CD4-positive, CD25-positive, alpha-beta regulatory T cell (primary cell): ENCODE measurements around the gene MFSD11. TPM values are rescaled to one million over a fixed set of nuclear protein-coding genes. Genes with fewer than 3 reads are reported as not detected.
"Not testable (repeated sequence)": the region's sequence is repeated elsewhere in the genome, so short reads cannot be mapped to it uniquely, and the experiment has no call there.

Experiments used
- ATAC-seq, 2 donors: fragments of 150-1000 bp; cut with Tn5 transposase; one replicate each; pipeline ENCODE4 v1.10.0; 2021; ENCODE audit warnings: low read depth in 2 of 2, moderate number of reproducible peaks in 2 of 2, moderate library complexity in 1 of 2
- DNase-seq, 3 donors: peaks; one replicate each; pipeline versions ENCODE4 v3.0.0 to v3.0.0-alpha.2; 2012 to 2022; ENCODE audit warnings: mixed read lengths in 1 of 3
- H3K27ac ChIP-seq: one replicate; pipeline ENCODE4 v1.7.0; 2013; ENCODE audit warnings: mild to moderate bottlenecking, low read length; ENCODE audit not compliant: insufficient read depth, poor library complexity, severe bottlenecking
- H3K27me3 ChIP-seq: one replicate; pipeline ENCODE4 v1.7.0; 2013; ENCODE audit warnings: low read length; ENCODE audit not compliant: control insufficient read depth, insufficient read depth
- H3K36me3 ChIP-seq: one replicate; pipeline ENCODE4 v1.7.0; 2013; ENCODE audit warnings: mild to moderate bottlenecking, low read length, moderate library complexity; ENCODE audit not compliant: control insufficient read depth, insufficient read depth
- H3K4me1 ChIP-seq: 2 replicates; pipeline ENCODE4 v1.7.0; 2013; ENCODE audit warnings: mild to moderate bottlenecking, low read length; ENCODE audit not compliant: insufficient read depth, control insufficient read depth, poor library complexity, severe bottlenecking
- H3K4me3 ChIP-seq: one replicate; pipeline ENCODE4 v1.7.0; 2013; ENCODE audit warnings: low read depth, mild to moderate bottlenecking, low read length, moderate library complexity
- H3K9me3 ChIP-seq, 2 experiments: 1 replicate in 1 of 2; 2 replicates in 1 of 2; pipeline ENCODE4 v1.7.0; 2013; ENCODE audit warnings: low read length in 2 of 2, mild to moderate bottlenecking in 1 of 2, moderate library complexity in 1 of 2; ENCODE audit not compliant: control insufficient read depth in 2 of 2
- H3K27ac Mint-ChIP-seq, 3 donors: one replicate each; pipeline ENCODE4 v1.8.0; 2020 to 2022; ENCODE audit warnings: mild to moderate bottlenecking in 3 of 3, mixed read lengths in 3 of 3, moderate library complexity in 2 of 3
- H3K27me3 Mint-ChIP-seq: one replicate; pipeline ENCODE4 v1.8.0; 2022; ENCODE audit warnings: mild to moderate bottlenecking, mixed read lengths
- H3K36me3 Mint-ChIP-seq: one replicate; pipeline ENCODE4 v1.8.0; 2020; ENCODE audit warnings: mixed read lengths
- H3K4me1 Mint-ChIP-seq, 4 donors: one replicate each; pipeline ENCODE4 v1.8.0; 2020 to 2022; ENCODE audit warnings: mixed read lengths in 4 of 4, mild to moderate bottlenecking in 1 of 4
- H3K4me3 Mint-ChIP-seq, 4 donors: one replicate each; pipeline ENCODE4 v1.8.0; 2020 to 2022; ENCODE audit warnings: mild to moderate bottlenecking in 4 of 4, mixed read lengths in 4 of 4, moderate library complexity in 3 of 4
- H3K9me3 Mint-ChIP-seq, 7 donors: one replicate each; pipeline ENCODE4 v1.8.0; 2020 to 2022; ENCODE audit warnings: mixed read lengths in 7 of 7, mild to moderate bottlenecking in 3 of 7, moderate library complexity in 2 of 7
- polyA plus RNA-seq, 4 donors: library from polyadenylated mRNA; unstranded; fragments of 300-500 nt; fragmentation: Illumina TruSeq; gene quantifications; one replicate each; pipeline ENCODE4 v1.2.3, GENCODE V29; 2021
- total RNA-seq: library from RNA; stranded (reverse); gene quantifications from one replicate; pipeline ENCODE4 v1.2.3, GENCODE V29; 2022

MFSD11 gene
- total and polyA plus RNA-seq, 5 donors from 2014 or later = 22.3 to 45.6 (median 26.8) TPM

DNA sequence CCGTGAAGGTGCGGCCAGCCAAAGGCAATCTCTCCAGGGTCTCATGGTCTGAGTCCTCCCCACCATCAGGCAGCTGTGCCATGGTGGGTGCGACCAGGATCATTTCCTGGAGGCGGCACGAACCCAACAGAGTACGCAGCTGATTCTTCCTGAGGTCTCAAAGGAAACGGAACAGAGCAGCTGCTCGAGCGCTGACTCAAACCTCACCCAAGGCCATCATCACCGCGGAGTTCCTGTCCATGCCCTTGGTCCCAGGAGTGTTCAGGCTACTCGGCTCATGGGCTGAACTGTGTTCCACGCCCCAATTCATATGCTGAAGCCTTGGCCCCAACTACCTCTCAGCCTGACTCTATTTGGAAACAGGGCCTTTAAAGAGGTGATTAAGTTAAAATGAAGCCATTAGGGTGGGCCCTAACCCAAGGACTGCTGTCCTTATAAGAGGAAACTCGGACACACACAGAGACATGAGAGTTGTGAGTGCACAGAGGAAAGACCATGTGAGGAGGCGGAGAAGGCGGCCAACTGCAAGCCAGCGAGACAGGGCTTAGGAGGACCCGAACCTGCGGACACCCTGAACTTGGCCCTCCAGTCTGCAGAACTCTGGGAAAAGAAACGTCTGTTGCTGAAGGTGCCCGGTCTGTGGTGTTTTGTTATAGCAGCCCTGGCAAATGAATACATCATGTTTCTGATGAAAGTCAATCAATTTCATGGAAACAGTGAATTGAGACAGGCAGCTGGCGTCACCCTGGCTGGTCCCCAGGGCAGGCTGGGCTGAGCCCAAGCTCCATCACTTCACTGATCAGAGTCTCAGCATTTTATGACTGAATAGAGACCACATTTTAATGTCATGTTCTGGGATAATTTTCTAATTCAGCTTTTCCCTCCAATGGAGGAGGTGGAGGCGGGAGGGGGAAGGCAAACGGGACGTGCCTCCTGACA lies 40.9 kb upstream of the MFSD11 start:
- no peak overlapping the region for H3K4me3 ChIP-seq
- no peak overlapping the region for H3K27ac Mint-ChIP-seq
- no peak overlapping the region for H3K27ac ChIP-seq
- DNase-seq (no peak), ATAC-seq (no peak)
- no peaks in the 10 kb centered on the region for H3K27me3 ChIP-seq
- H3K4me1 ChIP-seq = no peaks in the 10 kb centered on the region
- H3K27me3 Mint-ChIP-seq = peaks cover 10% of the 10 kb centered on the region
- H3K4me1 Mint-ChIP-seq = peaks cover 0 to 8% (median 1%) of the 10 kb centered on the region in 4 donors
- H3K9me3 ChIP-seq = no peaks in the 10 kb centered on the region
- no peaks in the 10 kb centered on the region for H3K36me3 ChIP-seq
- H3K4me3 Mint-ChIP-seq = no peak overlapping the region
- H3K9me3 Mint-ChIP-seq = no peaks in the 10 kb centered on the region
- no peaks in the 10 kb centered on the region for H3K36me3 Mint-ChIP-seq

DNA sequence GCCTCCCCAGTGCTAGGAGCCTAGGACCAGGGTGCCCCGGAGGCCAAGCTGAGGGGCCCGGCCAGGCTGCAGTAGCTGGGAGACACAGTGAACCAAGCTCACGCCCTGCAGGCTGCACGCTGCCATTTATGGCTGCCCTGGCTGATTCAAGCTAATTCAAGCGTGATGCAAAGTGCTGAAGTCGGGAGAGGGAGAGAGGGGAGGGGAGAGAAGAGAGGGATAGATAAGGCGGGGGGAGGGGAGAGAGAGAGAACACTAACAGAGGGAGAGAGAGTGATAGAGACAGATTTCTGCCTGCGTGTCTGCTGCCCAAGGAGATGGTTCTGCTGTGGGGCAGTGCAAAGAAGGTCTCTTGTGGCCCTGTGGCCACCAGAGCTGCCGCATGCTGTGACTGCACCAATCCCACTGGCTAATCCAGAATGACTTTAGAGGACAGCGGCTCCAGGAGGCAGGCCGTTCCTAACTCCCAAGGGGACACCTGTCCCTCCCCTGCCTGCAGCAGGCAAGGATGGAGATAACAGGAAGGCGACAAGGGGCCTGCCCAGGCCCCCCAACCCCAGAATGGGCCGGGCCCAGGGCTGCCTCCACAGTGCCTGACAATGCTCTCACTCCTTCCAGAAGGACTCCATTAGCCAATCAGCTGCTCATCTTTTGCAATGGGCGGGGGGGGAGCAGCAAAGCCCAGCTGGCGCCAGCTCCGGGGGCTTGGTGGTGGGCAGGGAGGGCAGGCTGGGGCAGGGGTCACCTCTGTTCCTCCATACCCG lies 40.0 kb upstream of the MFSD11 start:
- Mint-ChIP-seq H3K9me3 (no peaks in the 10 kb centered on the region), H3K27ac (no peak overlapping the region), H3K27me3 (peaks cover 10% of the 10 kb centered on the region), H3K36me3 (no peaks in the 10 kb centered on the region), H3K4me3 (no peak overlapping the region), H3K4me1 (peaks cover 0 to 8% (median 1%) of the 10 kb centered on the region in 4 donors)
- DNase-seq = no peak
- Histone ChIP-seq H3K27me3 (no peaks in the 10 kb centered on the region), H3K27ac (no peak overlapping the region), H3K36me3 (no peaks in the 10 kb centered on the region), H3K9me3 (no peaks in the 10 kb centered on the region), H3K4me3 (no peak overlapping the region), H3K4me1 (no peaks in the 10 kb centered on the region)
- ATAC-seq = no peak

DNA sequence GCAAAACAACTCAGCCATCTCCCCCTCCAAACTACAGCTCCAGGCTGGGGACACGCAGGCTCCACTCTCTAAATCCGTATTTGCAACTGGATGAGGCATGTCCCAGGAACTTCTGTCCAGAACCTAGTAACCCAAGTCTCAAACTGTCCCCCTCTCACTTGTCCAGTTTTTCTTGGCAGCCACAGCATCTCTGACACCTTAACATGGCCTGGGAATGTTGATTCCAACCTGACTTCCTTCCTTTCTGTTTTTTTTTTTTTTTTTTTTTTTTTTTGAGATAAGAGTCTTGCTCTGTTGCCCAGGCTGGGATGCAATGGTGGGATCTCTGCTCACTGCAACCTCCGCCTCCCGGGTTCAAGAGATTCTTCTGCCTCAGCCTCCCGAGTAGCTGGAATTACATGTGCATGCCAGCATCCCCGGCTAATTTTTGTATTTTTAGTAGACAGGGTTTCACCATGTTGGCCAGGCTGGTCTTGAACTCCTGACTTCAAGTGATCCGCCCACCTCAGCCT lies 39.4 kb upstream of the MFSD11 start:
- H3K4me1 ChIP-seq, H3K27me3 ChIP-seq, H3K36me3 ChIP-seq, H3K4me3 ChIP-seq, H3K9me3 ChIP-seq, ATAC-seq, H3K4me1 Mint-ChIP-seq, H3K4me3 Mint-ChIP-seq, H3K9me3 Mint-ChIP-seq, H3K36me3 Mint-ChIP-seq, H3K27ac ChIP-seq, DNase-seq, H3K27ac Mint-ChIP-seq: not testable (repeated sequence)
- peaks cover 10% of the 10 kb centered on the region for H3K27me3 Mint-ChIP-seq

GRCh38 chr17:76700270-76700616 lies 37.7 kb upstream of the MFSD11 start:
- no peak overlapping the region for H3K4me3 ChIP-seq
- Mint-ChIP-seq H3K27ac (peak overlapping the region in 1 of 3 donors; percentile 44), H3K27me3 (peaks cover 15% of the 10 kb centered on the region), H3K4me1 (peaks cover 0 to 7% (median 1%) of the 10 kb centered on the region in 4 donors), H3K4me3 (no peak overlapping the region), H3K9me3 (no peaks in the 10 kb centered on the region), H3K36me3 (no peaks in the 10 kb centered on the region)
- no peak overlapping the region for H3K27ac ChIP-seq
- no peaks in the 10 kb centered on the region for H3K27me3 ChIP-seq
- H3K4me1 ChIP-seq = no peaks in the 10 kb centered on the region
- no peaks in the 10 kb centered on the region for H3K36me3 ChIP-seq
- DNase-seq (no peak), ATAC-seq (no peak)
- no peaks in the 10 kb centered on the region for H3K9me3 ChIP-seq

- H3K4me1 Mint-ChIP-seq = peaks cover 0 to under 1% (median 0%) of the 10 kb centered on the region in 4 donors
- H3K4me1 ChIP-seq = no peaks in the 10 kb centered on the region
- no peak for DNase-seq
- H3K4me3 ChIP-seq = no peak overlapping the region
- H3K27me3 Mint-ChIP-seq = peaks cover 15% of the 10 kb centered on the region
- peak overlapping the region in 2 of 3 donors; percentile 34 to 44 for H3K27ac Mint-ChIP-seq
- no peaks in the 10 kb centered on the region for H3K27me3 ChIP-seq
- H3K9me3 ChIP-seq = no peaks in the 10 kb centered on the region
- no peak overlapping the region for H3K27ac ChIP-seq
- ATAC-seq = no peak
- H3K4me3 Mint-ChIP-seq = no peak overlapping the region
- no peaks in the 10 kb centered on the region for H3K9me3 Mint-ChIP-seq
- no peaks in the 10 kb centered on the region for H3K36me3 ChIP-seq
- no peaks in the 10 kb centered on the region for H3K36me3 Mint-ChIP-seq
Observed at GRCh38 chr17:76700617-76701470, 37.1 kb upstream of the MFSD11 start.

DNA sequence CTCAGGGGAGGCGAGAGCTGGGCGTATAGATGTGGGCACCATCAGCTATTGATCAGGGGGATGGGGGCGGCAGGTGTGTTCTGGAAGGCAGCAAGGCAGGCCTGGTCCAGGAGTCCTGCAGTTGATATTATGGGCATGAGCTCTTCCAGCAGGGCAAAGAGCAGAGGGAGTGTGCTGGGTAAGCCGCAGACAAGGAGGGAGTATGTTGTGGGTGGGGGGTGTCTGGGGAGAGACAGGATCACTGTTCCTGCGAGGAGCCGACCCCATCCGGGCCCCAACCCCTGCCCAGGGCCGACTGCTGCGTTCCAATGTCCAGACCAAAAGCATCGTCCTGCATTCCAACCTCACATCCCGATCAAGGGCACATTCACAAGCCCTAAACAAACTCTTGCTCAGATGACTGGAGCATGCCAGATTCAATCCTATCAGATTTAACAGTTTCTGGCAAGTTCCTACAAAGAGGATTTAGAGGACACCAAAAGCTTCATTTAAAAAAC lies 36.4 kb upstream of the MFSD11 start:
- Histone ChIP-seq H3K4me3 (no peak overlapping the region), H3K27me3 (no peaks in the 10 kb centered on the region), H3K27ac (no peak overlapping the region), H3K9me3 (no peaks in the 10 kb centered on the region), H3K4me1 (no peaks in the 10 kb centered on the region), H3K36me3 (no peaks in the 10 kb centered on the region)
- DNase-seq (no peak), ATAC-seq (no peak)
- no peaks in the 10 kb centered on the region for H3K36me3 Mint-ChIP-seq
- no peak overlapping the region for H3K4me3 Mint-ChIP-seq
- H3K27ac Mint-ChIP-seq = no peak overlapping the region
- no peaks in the 10 kb centered on the region for H3K9me3 Mint-ChIP-seq
- H3K4me1 Mint-ChIP-seq = no peaks in the 10 kb centered on the region
- peaks cover 15% of the 10 kb centered on the region for H3K27me3 Mint-ChIP-seq

GRCh38 chr17:76702076-76702475 lies 35.8 kb upstream of the MFSD11 start:
- peak overlapping the region in 1 of 3 donors; percentile 32 for H3K27ac Mint-ChIP-seq
- no peak for DNase-seq
- no peak for ATAC-seq
- Histone ChIP-seq H3K9me3 (no peaks in the 10 kb centered on the region), H3K27me3 (no peaks in the 10 kb centered on the region), H3K36me3 (no peaks in the 10 kb centered on the region), H3K27ac (no peak overlapping the region), H3K4me3 (no peak overlapping the region), H3K4me1 (no peaks in the 10 kb centered on the region)
- no peaks in the 10 kb centered on the region for H3K36me3 Mint-ChIP-seq
- peaks cover 15% of the 10 kb centered on the region for H3K27me3 Mint-ChIP-seq
- H3K4me1 Mint-ChIP-seq = no peaks in the 10 kb centered on the region
- no peak overlapping the region for H3K4me3 Mint-ChIP-seq
- H3K9me3 Mint-ChIP-seq = no peaks in the 10 kb centered on the region
